Activated CD4-positive, alpha-beta T cell treated with anti-CD3 and anti-CD28 coated beads for 24 hours (primary cell): ENCODE measurements around the gene NEDD4L.
"Not testable (repeated sequence)": the region's sequence is repeated elsewhere in the genome, so short reads cannot be mapped to it uniquely, and the experiment has no call there.

Experiments used
- DNase-seq, 2 donors: peaks; one replicate each; pipeline ENCODE4 v3.0.0-alpha.2; 2020; ENCODE audit warnings: low read depth in 2 of 2

The NEDD4L gene

DNA sequence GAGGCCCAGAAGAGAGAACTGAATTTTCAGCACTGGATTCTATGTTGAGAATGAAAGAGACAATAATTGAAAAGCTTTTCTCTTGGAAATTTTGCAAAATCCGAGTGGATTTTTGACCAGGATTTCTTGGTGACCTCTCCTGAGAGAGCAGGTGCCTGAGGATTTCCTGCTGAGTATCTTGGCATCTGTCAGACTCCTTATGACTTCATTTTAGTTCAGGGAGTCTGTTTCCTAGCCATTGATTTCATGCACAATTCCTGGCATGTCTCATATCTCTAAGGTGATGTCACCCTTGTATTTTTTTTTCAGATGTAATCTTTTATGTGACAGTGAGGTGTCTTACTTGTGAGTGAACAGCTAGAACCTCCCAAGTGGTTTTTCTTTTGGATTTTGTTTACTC is 195.9 kb downstream of the NEDD4L start:
- DNase-seq = no peak

DNA sequence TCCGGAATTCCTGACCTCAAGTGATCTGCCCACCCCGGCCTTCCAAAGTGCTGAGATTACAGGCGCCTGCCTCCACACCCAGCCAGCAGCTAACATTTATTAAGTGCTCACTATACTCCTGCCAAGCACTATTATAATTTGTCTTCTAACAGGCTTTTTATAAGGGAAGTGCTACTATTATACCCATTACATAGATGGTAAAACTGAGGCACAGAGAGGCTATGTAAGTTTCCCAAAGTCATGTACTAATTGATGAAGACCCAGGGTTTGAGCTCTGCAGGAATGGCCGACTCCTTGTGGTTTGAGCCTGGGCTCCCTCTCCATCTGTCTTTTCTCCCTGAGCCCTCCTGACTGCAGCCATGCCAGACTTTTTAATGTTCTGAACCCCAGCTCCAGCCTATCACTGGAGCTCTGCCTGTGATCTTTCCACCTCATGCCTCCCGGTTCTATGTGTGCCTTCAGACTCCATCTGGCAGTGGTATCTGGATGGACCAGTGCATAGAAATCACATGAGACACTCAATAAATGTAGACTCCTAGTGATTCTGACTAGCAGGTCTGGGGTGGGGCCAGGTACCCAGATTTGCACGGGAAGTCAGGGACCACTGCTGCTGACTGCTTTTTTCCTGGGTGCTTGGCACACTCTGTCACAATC is 197.1 kb downstream of the NEDD4L start:
- DNase-seq = no peak

DNA sequence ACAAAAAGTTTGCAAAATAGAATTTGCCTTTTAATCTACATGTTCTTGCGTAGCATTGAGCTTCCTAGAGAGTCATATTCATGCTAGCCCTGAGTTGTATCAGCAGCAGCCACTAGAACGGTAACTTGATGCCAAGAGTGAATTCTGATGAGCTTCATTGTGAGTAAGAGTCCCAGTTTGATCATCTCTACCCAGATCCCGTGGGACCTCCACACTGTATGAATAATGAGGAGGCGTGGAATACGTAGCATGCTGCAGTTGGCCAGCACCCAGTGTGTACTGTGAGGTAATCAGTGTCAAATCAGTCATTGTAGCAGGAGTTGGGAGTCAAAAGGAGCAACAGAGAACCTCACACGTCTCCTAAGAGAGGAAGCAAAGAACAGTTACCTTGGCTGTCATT is 197.9 kb downstream of the NEDD4L start:
- no peak for DNase-seq

GRCh38 chr18:58242435-58242834 is 198.4 kb downstream of the NEDD4L start:
- no peak for DNase-seq

GRCh38 chr18:58242968-58243367 is 198.9 kb downstream of the NEDD4L start:
- DNase-seq = no peak

DNA sequence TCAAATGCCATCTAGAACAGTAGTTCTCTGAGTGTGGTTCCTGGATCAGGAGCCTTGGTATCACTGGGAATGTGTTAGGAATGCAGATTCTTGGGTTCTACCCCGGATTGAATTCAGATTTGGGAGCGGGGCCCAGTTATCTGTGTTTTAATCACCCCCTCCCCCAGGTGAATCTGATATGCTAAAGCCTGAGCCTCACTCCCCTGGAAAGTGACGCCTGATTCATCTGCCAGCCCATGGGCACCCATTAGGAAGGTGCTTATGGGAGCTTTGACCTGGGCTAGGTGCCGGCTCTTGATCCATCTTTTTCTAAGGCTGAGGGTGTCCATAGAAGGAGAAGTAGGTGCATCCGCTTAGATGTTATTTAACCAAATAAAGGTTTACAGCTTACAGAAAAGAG is 199.4 kb downstream of the NEDD4L start:
- DNase-seq = no peak

- no peak for DNase-seq
These were observed 203.4 kb downstream of the NEDD4L start for GRCh38 chr18:58247363-58247834.

DNA sequence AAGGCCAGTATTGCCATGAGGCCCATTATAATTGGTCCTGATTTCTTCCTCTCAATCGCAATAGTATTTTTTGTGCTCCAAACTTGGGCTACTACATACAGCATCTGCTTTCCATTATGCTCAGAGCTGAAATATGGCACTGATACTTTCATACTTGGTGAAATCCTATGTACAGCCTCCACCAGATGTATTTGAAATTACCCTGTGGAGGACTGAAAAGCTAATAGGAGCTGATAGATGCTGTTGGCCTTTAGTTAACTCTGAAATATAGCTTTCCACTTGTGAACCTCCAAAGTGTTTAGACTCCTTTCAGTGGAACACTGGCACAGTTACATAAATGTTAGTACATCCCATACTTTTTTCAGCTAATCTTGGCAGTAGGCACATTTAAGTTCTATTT is 205.7 kb downstream of the NEDD4L start:
- no peak for DNase-seq

- no peak for DNase-seq
These were observed 207.4 kb downstream of the NEDD4L start for GRCh38 chr18:58251416-58251815.

DNA sequence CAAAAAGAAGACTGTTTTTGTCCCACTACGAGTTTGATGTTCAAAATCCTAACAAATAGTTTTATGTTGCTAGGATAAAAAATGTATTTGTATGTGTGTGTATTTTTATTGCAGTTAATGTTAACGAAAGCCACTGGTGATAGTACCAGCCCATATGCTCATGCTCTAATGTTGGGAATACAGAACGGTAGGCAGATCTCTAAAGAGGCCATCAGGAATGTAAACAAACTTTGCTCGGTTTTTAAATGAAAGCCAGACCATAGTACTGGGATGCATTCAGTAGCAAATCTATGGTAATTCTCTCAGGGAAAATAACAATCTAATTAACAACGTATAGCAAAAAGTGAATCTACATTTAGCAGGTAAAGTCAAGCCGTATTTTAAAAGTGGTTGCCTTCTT is 208.1 kb downstream of the NEDD4L start:
- no peak for DNase-seq

DNA sequence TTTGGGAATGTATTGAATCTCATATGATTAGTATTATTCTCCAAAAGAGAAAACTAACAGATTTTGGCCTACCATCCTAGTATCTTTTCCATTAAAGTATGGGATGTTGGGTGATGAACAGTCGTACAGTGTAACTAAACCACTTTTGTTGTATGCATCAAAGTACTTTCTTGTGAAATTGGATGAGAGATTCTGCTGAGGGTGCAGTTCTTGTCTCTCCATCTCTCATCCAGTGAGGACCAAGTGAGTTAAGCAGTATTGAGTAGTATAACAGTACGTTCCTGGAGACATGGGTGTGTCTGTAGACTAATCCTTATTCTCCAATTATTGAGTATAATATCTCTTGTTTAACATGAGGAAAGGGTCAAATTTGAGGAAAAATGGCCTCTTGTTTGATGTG is 209.3 kb downstream of the NEDD4L start:
- DNase-seq = no peak

GRCh38 chr18:58253871-58254270 is 209.8 kb downstream of the NEDD4L start:
- DNase-seq = no peak

GRCh38 chr18:58254873-58255511 is 211.0 kb downstream of the NEDD4L start:
- no peak for DNase-seq

DNA sequence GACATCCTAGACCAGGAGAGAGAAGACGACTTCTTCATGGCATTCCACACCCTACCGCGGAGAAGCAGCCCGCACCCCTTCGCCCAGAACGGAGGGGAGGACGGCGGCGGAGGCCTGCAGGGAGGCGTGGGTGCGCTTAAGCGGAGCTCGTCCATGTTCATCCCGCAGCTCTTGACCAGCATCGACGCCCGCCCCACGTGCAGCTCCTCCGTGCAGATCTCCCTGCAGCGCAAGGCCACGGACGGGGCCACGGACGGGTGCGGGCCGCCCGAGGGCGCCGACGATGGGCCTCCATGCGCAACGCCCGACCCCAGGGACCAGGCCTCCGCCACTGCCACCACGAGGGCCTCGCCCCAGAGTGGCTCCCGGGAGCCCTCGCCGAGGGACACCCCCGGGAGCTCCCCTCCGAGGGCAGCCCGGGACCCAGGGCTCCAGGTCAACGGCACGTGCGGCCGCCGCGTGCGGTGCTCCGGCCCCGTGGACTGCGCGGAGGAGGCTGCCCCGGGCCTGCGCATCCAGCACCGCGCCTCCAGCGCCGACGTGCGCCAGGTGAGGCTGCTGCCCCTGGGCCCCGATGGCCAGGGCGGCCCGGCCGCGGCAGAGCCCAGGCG is 211.8 kb downstream of the NEDD4L start:
- no peak for DNase-seq

GRCh38 chr18:58256316-58257080 is 212.5 kb downstream of the NEDD4L start:
- DNase-seq = no peak

GRCh38 chr18:58257461-58257860 is 213.4 kb downstream of the NEDD4L start:
- DNase-seq = no peak

DNA sequence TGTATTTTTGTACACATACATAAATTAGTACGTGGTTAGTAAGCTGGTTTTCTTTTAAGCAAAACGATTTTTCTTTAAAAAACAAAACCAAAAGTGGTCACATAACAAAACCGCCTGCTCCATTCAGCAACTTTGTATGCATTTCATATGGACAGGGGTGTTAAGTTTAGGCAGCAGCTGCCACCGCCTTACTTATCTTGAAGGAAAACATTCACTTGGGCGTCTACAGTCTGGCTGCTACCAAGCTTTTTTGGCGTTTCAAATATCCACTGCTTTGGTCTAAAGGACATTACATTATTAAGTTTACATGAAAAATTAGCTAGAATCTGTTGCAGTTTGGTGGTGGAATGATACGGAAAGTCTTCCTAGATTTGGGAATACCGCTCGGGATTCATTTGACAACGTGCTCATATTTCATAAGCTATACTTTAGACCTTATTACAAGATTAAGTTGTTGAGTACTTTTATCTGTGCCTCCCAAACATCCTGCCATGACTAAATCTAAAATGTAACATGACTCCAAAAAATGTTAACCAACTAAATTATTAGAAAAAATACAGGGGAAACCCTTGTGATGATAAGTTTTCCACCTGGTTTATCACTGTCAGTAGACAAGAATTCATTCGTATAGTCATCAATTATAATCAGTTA is 214.8 kb downstream of the NEDD4L start:
- no peak for DNase-seq

GRCh38 chr18:58263055-58263957 is 219.3 kb downstream of the NEDD4L start:
- no peak for DNase-seq

GRCh38 chr18:58264075-58264474 is 220.0 kb downstream of the NEDD4L start:
- no peak for DNase-seq

- DNase-seq = no peak
These were observed 220.8 kb downstream of the NEDD4L start for GRCh38 chr18:58264840-58265239.

DNA sequence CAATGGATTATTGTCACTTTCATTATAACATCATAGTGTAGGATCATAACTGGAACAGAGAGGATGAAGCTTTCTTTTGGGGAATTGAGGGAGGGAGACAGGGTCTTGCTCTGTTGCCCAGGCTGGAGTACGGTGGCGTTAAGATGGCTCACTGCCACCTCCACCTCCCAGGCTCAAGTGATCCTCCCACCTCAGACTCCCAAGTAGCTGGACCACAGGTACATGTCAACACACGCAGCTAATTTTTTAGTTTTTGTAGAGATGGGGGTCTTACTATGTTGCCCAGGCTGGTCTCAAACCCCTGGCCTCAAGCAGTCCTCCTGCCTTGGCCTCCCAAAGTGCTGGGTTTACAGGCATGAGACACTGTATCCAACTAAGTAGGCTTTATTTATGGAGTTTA is 221.5 kb downstream of the NEDD4L start:
- not testable (repeated sequence) for DNase-seq
